HG02973 (cell line): ENCODE measurements around the gene RGMA.

Experiments
- ATAC-seq: cut with Tn5 transposase; IDR thresholded peaks from one replicate; pipeline ENCODE4 v1.9.1; 2021; ENCODE audit warnings: moderate library complexity; ENCODE audit not compliant: unreplicated experiment

The RGMA gene

GRCh38 chr15:93093765-93094164, 4.8 kb upstream of the RGMA start:
- ATAC-seq, result no peak

GRCh38 chr15:93091465-93091864, 2.5 kb upstream of the RGMA start:
- no peak for ATAC-seq

GRCh38 chr15:93089727-93090305, 805 bp upstream of the RGMA start:
- ATAC-seq, result no peak

GRCh38 chr15:93088200-93088980, 621 bp downstream of the RGMA start:
- ATAC-seq, result peak; percentile 34

- ATAC-seq, result peak; percentile 55
Observed at GRCh38 chr15:93087825-93088199, 1.2 kb downstream of the RGMA start.

GRCh38 chr15:93086791-93087190, 2.2 kb downstream of the RGMA start:
- ATAC-seq, result no peak

GRCh38 chr15:93085692-93086091, 3.3 kb downstream of the RGMA start:
- ATAC-seq, result no peak

GRCh38 chr15:93082861-93083260, 6.2 kb downstream of the RGMA start:
- no peak for ATAC-seq

- no peak for ATAC-seq
Observed at GRCh38 chr15:93081399-93081798, 7.6 kb downstream of the RGMA start.

- ATAC-seq, result no peak
Observed at GRCh38 chr15:93080451-93080850, 8.6 kb downstream of the RGMA start.

- no peak for ATAC-seq
Observed at GRCh38 chr15:93076875-93077274, 12.1 kb downstream of the RGMA start.

GRCh38 chr15:93076217-93076616, 12.8 kb downstream of the RGMA start:
- no peak for ATAC-seq

- no peak for ATAC-seq
Observed at GRCh38 chr15:93074599-93074998, 14.4 kb downstream of the RGMA start.

- no peak for ATAC-seq
Observed at GRCh38 chr15:93073465-93073952, 15.5 kb downstream of the RGMA start.

GRCh38 chr15:93072411-93073394, 16.3 kb downstream of the RGMA start:
- ATAC-seq, result no peak

- no peak for ATAC-seq
Observed at GRCh38 chr15:93072011-93072410, 17.0 kb downstream of the RGMA start.

GRCh38 chr15:93071469-93071936, 17.5 kb downstream of the RGMA start:
- ATAC-seq, result no peak

GRCh38 chr15:93070551-93071296, 18.3 kb downstream of the RGMA start:
- ATAC-seq, result no peak

GRCh38 chr15:93070132-93070531, 18.9 kb downstream of the RGMA start:
- ATAC-seq, result no peak

GRCh38 chr15:93068581-93069199, 20.3 kb downstream of the RGMA start:
- no peak for ATAC-seq
